ENCODE results near the gene TAS2R1. TPM values are rescaled to one million over a fixed set of nuclear protein-coding genes. Genes with fewer than 3 reads are reported as not detected.

Gene TAS2R1
- total and polyA plus RNA-seq, 10 donors: 0.17 TPM; not detected in 9

DNA sequence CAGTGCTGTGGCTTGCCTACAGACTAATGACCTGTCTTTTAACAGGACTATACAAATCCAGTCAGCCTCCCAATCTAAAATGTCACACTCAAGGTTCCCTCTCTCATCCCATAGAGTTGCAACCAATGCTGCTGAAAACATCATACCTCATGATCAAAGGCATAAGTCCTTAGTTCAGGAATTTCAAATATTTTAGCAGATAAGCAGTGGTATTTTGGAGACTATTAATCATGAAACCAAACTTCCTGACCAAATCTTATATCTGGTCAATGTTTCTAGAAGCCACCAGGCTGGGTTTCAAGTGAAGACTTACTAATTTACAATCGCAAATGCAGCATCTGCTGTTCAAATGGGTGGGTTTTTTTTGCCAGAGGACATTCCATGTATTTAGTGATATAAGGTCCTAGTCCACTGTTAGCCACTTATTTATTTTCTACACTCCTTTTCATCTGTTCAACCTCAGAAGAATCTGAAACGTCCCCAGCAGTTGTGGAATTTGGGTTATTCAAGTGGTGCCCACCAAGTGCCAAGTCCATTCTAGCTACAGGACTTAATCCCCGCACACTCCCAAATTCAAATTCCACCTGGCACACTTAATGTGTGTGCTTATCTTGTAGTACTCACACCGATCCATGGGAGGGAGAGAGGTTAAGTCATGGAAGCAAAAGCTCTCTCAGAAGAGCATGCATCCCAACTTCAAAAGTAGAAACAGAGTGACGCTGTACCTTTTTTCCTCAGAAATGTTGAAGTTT, 5.8 kb downstream of the TAS2R1 start:
- Histone ChIP-seq H3K27ac (no peak overlapping the region), H3K27me3 (replicated peaks in 1 of 7) (no peaks in the 10 kb centered on the region), H3K9me3 (peaks cover 0 to 5% (median 0%) of the 10 kb centered on the region in 8 donors), H3K36me3 (no peaks in the 10 kb centered on the region), H3K4me3 (no peak overlapping the region), H3K4me1 (no peaks in the 10 kb centered on the region)
- intact Hi-C loops (cut with DNase I; ENCODE audit: low total_unique reads): no loop called here
- DNase-seq: no peak
- no peak for TF ChIP-seq POLR2AphosphoS5 (IDR thresholded peaks at IDR 0.05)
- no peak for TF ChIP-seq POLR2A (IDR thresholded peaks at IDR 0.05)
- TF ChIP-seq, protein P1, sequence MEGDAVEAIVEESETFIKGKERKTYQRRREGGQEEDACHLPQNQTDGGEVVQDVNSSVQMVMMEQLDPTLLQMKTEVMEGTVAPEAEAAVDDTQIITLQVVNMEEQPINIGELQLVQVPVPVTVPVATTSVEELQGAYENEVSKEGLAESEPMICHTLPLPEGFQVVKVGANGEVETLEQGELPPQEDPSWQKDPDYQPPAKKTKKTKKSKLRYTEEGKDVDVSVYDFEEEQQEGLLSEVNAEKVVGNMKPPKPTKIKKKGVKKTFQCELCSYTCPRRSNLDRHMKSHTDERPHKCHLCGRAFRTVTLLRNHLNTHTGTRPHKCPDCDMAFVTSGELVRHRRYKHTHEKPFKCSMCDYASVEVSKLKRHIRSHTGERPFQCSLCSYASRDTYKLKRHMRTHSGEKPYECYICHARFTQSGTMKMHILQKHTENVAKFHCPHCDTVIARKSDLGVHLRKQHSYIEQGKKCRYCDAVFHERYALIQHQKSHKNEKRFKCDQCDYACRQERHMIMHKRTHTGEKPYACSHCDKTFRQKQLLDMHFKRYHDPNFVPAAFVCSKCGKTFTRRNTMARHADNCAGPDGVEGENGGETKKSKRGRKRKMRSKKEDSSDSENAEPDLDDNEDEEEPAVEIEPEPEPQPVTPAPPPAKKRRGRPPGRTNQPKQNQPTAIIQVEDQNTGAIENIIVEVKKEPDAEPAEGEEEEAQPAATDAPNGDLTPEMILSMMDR (IDR thresholded peaks at IDR 0.05 in 8 of 11, conservative IDR thresholded peaks at IDR 0.05 in 3 of 11): no peak
- 79 to 87% (median 82%) methylated on average over 5 of the region's 5 CpGs for WGBS, 5 donors

GRCh38 chr5:9623661-9624060, 6.5 kb downstream of the TAS2R1 start:
- Histone ChIP-seq H3K36me3 (no peaks in the 10 kb centered on the region), H3K9me3 (peaks cover 0 to 5% (median 0%) of the 10 kb centered on the region in 8 donors), H3K4me1 (no peaks in the 10 kb centered on the region), H3K27ac (no peak overlapping the region), H3K4me3 (no peak overlapping the region), H3K27me3 (replicated peaks in 1 of 7) (no peaks in the 10 kb centered on the region)
- 80 to 88% (median 81%) methylated on average over 4 of the region's 4 CpGs for WGBS, 5 donors
- TF ChIP-seq POLR2AphosphoS5 (IDR thresholded peaks at IDR 0.05) (no peak), POLR2A (IDR thresholded peaks at IDR 0.05) (no peak)
- TF ChIP-seq, protein P1 (IDR thresholded peaks at IDR 0.05 in 8 of 11, conservative IDR thresholded peaks at IDR 0.05 in 3 of 11): no peak
- DNase-seq: no peak
- intact Hi-C loops (cut with DNase I; ENCODE audit: low total_unique reads): no loop called here

DNA sequence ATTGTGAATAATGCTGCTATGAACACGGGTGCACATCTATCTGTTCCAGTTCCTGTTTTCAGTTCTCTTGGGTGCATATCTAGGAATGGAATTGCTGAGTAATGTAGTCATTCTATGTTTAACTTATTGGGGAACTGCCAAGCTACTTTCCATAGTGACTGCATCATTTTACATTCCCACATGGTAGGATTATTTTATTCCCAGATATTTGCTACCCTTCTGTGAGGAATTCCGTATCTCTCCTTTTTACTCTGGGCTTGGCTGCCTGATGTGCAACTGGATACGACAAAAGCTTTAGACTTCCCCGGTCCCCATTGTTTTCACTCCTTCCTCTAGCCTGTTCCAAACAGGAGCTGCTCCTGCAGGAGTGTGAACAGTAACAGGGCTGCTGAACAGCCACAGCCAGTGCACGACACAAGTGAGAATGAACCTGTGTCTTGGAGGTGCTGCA, 7.2 kb downstream of the TAS2R1 start:
- DNase-seq: no peak
- no peaks in the 10 kb centered on the region for H3K36me3 ChIP-seq
- TF ChIP-seq, protein P1 (IDR thresholded peaks at IDR 0.05 in 8 of 11, conservative IDR thresholded peaks at IDR 0.05 in 3 of 11): no peak
- TF ChIP-seq POLR2AphosphoS5 (IDR thresholded peaks at IDR 0.05): no peak
- H3K4me1 ChIP-seq: no peaks in the 10 kb centered on the region
- no peak overlapping the region for H3K4me3 ChIP-seq
- intact Hi-C loops (cut with DNase I; ENCODE audit: low total_unique reads): no loop called here
- no peak overlapping the region for H3K27ac ChIP-seq
- H3K27me3 ChIP-seq (replicated peaks in 1 of 7): no peaks in the 10 kb centered on the region
- 24 to 38% (median 30%) methylated on average over 5 of the region's 5 CpGs for WGBS, 5 donors
- H3K9me3 ChIP-seq: peaks cover 0 to 5% (median 0%) of the 10 kb centered on the region in 8 donors

- 58 to 74% (median 65%) methylated on average over 7 of the region's 7 CpGs for WGBS, 5 donors
- H3K4me3 ChIP-seq: no peak overlapping the region
- peaks cover 0 to under 1% (median 0%) of the 10 kb centered on the region in 8 donors for H3K9me3 ChIP-seq
- no peaks in the 10 kb centered on the region for H3K27me3 ChIP-seq (replicated peaks in 1 of 7)
- TF ChIP-seq, protein P1 (IDR thresholded peaks at IDR 0.05 in 8 of 11, conservative IDR thresholded peaks at IDR 0.05 in 3 of 11): no peak
- TF ChIP-seq POLR2AphosphoS5 (IDR thresholded peaks at IDR 0.05) (no peak), POLR2A (IDR thresholded peaks at IDR 0.05) (no peak)
- no peak overlapping the region for H3K27ac ChIP-seq
- H3K36me3 ChIP-seq: no peaks in the 10 kb centered on the region
- no peak for DNase-seq
- H3K4me1 ChIP-seq: no peaks in the 10 kb centered on the region
- intact Hi-C loops (cut with DNase I; ENCODE audit: low total_unique reads): no loop called here
Observed at GRCh38 chr5:9621379-9621903, 8.7 kb downstream of the TAS2R1 start.
